ENCODE results near the gene ABCA12.

The ABCA12 gene

GRCh38 chr2:215019085-215019484, 119.3 kb downstream of the ABCA12 start:
- no peak overlapping the region for H3K27ac ChIP-seq
- no peak for TF ChIP-seq CTCF (IDR thresholded peaks at IDR 0.05)
- H3K4me3 ChIP-seq: no peak overlapping the region
- no peak for DNase-seq (ENCODE audit: low spot score)

GRCh38 chr2:215015421-215015820, 123.0 kb downstream of the ABCA12 start:
- TF ChIP-seq CTCF (IDR thresholded peaks at IDR 0.05): no peak
- no peak for DNase-seq (ENCODE audit: low spot score)
- Histone ChIP-seq H3K27ac (no peak overlapping the region), H3K4me3 (no peak overlapping the region)

GRCh38 chr2:215010390-215010789, 128.0 kb downstream of the ABCA12 start:
- Histone ChIP-seq H3K4me3 (no peak overlapping the region), H3K27ac (no peak overlapping the region)
- TF ChIP-seq CTCF (IDR thresholded peaks at IDR 0.05): no peak
- no peak for DNase-seq (ENCODE audit: low spot score)

- no peak for TF ChIP-seq CTCF (IDR thresholded peaks at IDR 0.05)
- no peak for DNase-seq (ENCODE audit: low spot score)
- Histone ChIP-seq H3K4me3 (no peak overlapping the region), H3K27ac (no peak overlapping the region)
Observed at GRCh38 chr2:215003001-215003400, 135.4 kb downstream of the ABCA12 start.

- DNase-seq (ENCODE audit: low spot score): no peak
- Histone ChIP-seq H3K4me3 (no peak overlapping the region), H3K27ac (no peak overlapping the region)
- TF ChIP-seq CTCF (IDR thresholded peaks at IDR 0.05): no peak
Observed at GRCh38 chr2:215002500-215002899, 135.9 kb downstream of the ABCA12 start.

GRCh38 chr2:215000721-215001120, 137.7 kb downstream of the ABCA12 start:
- Histone ChIP-seq H3K27ac (no peak overlapping the region), H3K4me3 (no peak overlapping the region)
- no peak for TF ChIP-seq CTCF (IDR thresholded peaks at IDR 0.05)
- DNase-seq (ENCODE audit: low spot score): no peak

- H3K27ac ChIP-seq: no peak overlapping the region
- H3K4me3 ChIP-seq: no peak overlapping the region
- no peak for DNase-seq (ENCODE audit: low spot score)
- TF ChIP-seq CTCF (IDR thresholded peaks at IDR 0.05): no peak
Observed at GRCh38 chr2:214995926-214996670, 142.3 kb downstream of the ABCA12 start.

Data from coronary artery (tissue), 2 donors.